ENCODE data around the gene AAMDC. TPM values are rescaled to one million over a fixed set of nuclear protein-coding genes. Genes with fewer than 3 reads are reported as not detected.

AAMDC gene
- total and polyA plus RNA-seq, 2 of the 13 experiments (the other 11 are each of a cell fraction or from before 2014, with no cell fraction given) = 18.1 to 35.6 TPM

DNA sequence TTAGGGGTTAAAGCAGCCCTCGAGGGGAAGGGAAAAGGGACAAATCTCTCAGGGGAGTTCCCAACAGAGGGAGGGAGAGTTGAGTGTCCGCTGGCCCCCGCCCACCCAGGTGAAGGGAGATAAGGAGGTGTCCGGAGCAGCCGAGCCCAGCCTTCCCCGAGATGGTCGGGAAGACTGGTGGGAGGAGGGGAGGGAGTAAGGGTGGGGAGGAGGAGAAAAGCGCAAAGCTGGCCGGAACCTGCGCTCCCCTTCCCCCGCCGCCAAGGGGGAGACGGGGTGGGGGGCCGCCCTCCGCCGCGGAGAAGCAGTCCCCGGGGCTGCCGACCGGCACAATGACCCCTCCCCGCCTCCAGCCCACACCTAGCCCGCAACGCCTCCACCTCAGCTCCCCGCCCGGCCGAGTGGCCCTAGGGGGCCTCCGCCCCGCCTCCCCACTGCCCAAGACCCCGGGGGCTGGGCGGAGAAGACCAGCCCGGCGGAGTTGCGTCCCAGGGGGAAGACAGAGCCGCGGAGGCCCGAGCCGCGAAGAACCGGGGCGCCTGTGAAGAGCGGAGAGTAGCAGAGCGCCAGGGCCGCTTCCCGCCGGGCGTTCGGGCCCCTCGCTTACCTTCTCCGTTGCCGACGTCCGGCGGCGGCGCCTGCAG, 901 bp upstream of the AAMDC start (continued):
- TF ChIP-seq SMAD9 (CRISPR knock-in tag; IDR thresholded peaks at IDR 0.05) (no peak), RAD51 (IDR thresholded peaks at IDR 0.05; ENCODE audit: borderline replicate concordance) (no peak), POLR2G (IDR thresholded peaks at IDR 0.05; ENCODE audit: low read depth, low read length) (no peak), MED8 (CRISPR knock-in tag; IDR thresholded peaks at IDR 0.05; ENCODE audit: insufficient replicate concordance) (peak; percentile 30), TBP (CRISPR knock-in tag; IDR thresholded peaks at IDR 0.05) (no peak), PCBP1 (IDR thresholded peaks at IDR 0.05; ENCODE audit: borderline replicate concordance, low read depth, low read length) (0 out of 2 replicates have a peak, but pooled peaks have one; percentile 71), ZNF839 (CRISPR knock-in tag; IDR thresholded peaks at IDR 0.05; ENCODE audit: borderline replicate concordance) (no peak), ZNF616 (CRISPR knock-in tag; IDR thresholded peaks at IDR 0.05; ENCODE audit: low read depth) (0 out of 2 replicates have a peak, but pooled peaks have one; percentile 18), CBX1 (IDR thresholded peaks at IDR 0.05; ENCODE audit: low read depth) (no peak)
- TF ChIP-seq, protein P1, sequence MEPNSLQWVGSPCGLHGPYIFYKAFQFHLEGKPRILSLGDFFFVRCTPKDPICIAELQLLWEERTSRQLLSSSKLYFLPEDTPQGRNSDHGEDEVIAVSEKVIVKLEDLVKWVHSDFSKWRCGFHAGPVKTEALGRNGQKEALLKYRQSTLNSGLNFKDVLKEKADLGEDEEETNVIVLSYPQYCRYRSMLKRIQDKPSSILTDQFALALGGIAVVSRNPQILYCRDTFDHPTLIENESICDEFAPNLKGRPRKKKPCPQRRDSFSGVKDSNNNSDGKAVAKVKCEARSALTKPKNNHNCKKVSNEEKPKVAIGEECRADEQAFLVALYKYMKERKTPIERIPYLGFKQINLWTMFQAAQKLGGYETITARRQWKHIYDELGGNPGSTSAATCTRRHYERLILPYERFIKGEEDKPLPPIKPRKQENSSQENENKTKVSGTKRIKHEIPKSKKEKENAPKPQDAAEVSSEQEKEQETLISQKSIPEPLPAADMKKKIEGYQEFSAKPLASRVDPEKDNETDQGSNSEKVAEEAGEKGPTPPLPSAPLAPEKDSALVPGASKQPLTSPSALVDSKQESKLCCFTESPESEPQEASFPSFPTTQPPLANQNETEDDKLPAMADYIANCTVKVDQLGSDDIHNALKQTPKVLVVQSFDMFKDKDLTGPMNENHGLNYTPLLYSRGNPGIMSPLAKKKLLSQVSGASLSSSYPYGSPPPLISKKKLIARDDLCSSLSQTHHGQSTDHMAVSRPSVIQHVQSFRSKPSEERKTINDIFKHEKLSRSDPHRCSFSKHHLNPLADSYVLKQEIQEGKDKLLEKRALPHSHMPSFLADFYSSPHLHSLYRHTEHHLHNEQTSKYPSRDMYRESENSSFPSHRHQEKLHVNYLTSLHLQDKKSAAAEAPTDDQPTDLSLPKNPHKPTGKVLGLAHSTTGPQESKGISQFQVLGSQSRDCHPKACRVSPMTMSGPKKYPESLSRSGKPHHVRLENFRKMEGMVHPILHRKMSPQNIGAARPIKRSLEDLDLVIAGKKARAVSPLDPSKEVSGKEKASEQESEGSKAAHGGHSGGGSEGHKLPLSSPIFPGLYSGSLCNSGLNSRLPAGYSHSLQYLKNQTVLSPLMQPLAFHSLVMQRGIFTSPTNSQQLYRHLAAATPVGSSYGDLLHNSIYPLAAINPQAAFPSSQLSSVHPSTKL (CRISPR knock-in tag; IDR thresholded peaks at IDR 0.05) = no peak
- TF ChIP-seq, protein P2, sequence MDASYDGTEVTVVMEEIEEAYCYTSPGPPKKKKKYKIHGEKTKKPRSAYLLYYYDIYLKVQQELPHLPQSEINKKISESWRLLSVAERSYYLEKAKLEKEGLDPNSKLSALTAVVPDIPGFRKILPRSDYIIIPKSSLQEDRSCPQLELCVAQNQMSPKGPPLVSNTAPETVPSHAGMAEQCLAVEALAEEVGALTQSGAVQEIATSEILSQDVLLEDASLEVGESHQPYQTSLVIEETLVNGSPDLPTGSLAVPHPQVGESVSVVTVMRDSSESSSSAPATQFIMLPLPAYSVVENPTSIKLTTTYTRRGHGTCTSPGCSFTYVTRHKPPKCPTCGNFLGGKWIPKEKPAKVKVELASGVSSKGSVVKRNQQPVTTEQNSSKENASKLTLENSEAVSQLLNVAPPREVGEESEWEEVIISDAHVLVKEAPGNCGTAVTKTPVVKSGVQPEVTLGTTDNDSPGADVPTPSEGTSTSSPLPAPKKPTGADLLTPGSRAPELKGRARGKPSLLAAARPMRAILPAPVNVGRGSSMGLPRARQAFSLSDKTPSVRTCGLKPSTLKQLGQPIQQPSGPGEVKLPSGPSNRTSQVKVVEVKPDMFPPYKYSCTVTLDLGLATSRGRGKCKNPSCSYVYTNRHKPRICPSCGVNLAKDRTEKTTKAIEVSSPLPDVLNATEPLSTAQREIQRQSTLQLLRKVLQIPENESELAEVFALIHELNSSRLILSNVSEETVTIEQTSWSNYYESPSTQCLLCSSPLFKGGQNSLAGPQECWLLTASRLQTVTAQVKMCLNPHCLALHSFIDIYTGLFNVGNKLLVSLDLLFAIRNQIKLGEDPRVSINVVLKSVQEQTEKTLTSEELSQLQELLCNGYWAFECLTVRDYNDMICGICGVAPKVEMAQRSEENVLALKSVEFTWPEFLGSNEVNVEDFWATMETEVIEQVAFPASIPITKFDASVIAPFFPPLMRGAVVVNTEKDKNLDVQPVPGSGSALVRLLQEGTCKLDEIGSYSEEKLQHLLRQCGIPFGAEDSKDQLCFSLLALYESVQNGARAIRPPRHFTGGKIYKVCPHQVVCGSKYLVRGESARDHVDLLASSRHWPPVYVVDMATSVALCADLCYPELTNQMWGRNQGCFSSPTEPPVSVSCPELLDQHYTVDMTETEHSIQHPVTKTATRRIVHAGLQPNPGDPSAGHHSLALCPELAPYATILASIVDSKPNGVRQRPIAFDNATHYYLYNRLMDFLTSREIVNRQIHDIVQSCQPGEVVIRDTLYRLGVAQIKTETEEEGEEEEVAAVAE (CRISPR knock-in tag; IDR thresholded peaks at IDR 0.05; ENCODE audit: borderline replicate concordance) = 0 out of 2 replicates have a peak, but pooled peaks have one; percentile 6
- TF ChIP-seq, protein P3, sequence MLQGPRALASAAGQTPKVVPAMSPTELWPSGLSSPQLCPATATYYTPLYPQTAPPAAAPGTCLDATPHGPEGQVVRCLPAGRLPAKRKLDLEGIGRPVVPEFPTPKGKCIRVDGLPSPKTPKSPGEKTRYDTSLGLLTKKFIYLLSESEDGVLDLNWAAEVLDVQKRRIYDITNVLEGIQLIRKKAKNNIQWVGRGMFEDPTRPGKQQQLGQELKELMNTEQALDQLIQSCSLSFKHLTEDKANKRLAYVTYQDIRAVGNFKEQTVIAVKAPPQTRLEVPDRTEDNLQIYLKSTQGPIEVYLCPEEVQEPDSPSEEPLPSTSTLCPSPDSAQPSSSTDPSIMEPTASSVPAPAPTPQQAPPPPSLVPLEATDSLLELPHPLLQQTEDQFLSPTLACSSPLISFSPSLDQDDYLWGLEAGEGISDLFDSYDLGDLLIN (CRISPR knock-in tag; IDR thresholded peaks at IDR 0.05; ENCODE audit: borderline replicate concordance) = no peak
- TF ChIP-seq, protein P4, sequence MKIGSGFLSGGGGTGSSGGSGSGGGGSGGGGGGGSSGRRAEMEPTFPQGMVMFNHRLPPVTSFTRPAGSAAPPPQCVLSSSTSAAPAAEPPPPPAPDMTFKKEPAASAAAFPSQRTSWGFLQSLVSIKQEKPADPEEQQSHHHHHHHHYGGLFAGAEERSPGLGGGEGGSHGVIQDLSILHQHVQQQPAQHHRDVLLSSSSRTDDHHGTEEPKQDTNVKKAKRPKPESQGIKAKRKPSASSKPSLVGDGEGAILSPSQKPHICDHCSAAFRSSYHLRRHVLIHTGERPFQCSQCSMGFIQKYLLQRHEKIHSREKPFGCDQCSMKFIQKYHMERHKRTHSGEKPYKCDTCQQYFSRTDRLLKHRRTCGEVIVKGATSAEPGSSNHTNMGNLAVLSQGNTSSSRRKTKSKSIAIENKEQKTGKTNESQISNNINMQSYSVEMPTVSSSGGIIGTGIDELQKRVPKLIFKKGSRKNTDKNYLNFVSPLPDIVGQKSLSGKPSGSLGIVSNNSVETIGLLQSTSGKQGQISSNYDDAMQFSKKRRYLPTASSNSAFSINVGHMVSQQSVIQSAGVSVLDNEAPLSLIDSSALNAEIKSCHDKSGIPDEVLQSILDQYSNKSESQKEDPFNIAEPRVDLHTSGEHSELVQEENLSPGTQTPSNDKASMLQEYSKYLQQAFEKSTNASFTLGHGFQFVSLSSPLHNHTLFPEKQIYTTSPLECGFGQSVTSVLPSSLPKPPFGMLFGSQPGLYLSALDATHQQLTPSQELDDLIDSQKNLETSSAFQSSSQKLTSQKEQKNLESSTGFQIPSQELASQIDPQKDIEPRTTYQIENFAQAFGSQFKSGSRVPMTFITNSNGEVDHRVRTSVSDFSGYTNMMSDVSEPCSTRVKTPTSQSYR (CRISPR knock-in tag; IDR thresholded peaks at IDR 0.05; ENCODE audit: borderline replicate concordance) = peak; percentile 8; the same call in 1 of the 2 replicates
- TF ChIP-seq, protein P5, sequence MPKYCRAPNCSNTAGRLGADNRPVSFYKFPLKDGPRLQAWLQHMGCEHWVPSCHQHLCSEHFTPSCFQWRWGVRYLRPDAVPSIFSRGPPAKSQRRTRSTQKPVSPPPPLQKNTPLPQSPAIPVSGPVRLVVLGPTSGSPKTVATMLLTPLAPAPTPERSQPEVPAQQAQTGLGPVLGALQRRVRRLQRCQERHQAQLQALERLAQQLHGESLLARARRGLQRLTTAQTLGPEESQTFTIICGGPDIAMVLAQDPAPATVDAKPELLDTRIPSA (CRISPR knock-in tag; IDR thresholded peaks at IDR 0.05; ENCODE audit: borderline replicate concordance) = peak; percentile 63; the same call in 1 of the 2 replicates
